MM.1S (cell line): ENCODE measurements around the gene ADGRG4.

Source experiments
- CTCF ChIP-seq: fragments of 300-600 bp; sonication (generic); IDR thresholded peaks from 2 replicates; pipeline ENCODE4 v1.5.1; 2016; ENCODE audit warnings: antibody characterized with exemption, low read length, mixed read lengths
- EZH2 ChIP-seq: fragments of 300-600 bp; sonication (generic); optimal IDR thresholded peaks from 2 replicates; pipeline ENCODE3; 2017; ENCODE audit warnings: low read depth, mild to moderate bottlenecking, antibody characterized with exemption, low read length, mixed read lengths
- EZH2phosphoT487 ChIP-seq: fragments of 300-600 bp; sonication (generic); IDR thresholded peaks from 2 replicates; pipeline ENCODE4 v1.6.1; 2018; ENCODE audit warnings: antibody characterized with exemption, low read length

DNA sequence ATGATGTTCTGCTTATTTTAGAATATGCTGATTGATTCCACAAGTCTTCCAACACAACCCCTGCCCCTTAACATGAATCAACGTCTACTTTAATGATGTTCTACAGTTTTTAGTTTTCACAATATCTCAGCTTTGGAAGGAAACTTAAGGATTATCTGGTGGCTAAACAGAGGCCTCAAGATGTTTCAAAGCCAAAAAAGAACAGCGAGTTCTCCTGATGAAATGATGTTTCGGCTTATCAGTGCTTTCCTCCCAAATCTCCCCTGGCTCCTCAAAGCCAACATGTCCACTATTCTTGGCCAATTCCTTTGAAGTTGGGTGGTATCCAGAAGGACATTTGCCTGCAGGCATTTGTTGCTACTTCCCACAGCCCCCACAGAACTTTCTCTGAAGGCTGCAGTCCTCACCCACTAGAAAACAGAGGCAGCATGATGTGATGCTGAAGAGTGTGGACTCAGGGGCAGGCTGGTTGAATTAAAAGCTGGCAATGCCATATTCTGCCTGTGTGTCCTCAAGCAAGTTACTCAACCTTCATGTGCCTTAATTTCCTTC lies 87.3 kb downstream of the ADGRG4 start:
- no peak for TF ChIP-seq CTCF
- TF ChIP-seq EZH2: no peak
- TF ChIP-seq EZH2phosphoT487: no peak
